GM12874 (cell line): ENCODE data around the gene ADARB2.

Experiments used
- TF ChIP-seq, protein P1 (sequence below): IDR thresholded peaks from 2 replicates; pipeline ENCODE4 v1.5.1; 2011; ENCODE audit warnings: low read depth, mild to moderate bottlenecking, control low read depth, low read length, moderate library complexity; ENCODE audit not compliant: insufficient read depth

Gene ADARB2

DNA sequence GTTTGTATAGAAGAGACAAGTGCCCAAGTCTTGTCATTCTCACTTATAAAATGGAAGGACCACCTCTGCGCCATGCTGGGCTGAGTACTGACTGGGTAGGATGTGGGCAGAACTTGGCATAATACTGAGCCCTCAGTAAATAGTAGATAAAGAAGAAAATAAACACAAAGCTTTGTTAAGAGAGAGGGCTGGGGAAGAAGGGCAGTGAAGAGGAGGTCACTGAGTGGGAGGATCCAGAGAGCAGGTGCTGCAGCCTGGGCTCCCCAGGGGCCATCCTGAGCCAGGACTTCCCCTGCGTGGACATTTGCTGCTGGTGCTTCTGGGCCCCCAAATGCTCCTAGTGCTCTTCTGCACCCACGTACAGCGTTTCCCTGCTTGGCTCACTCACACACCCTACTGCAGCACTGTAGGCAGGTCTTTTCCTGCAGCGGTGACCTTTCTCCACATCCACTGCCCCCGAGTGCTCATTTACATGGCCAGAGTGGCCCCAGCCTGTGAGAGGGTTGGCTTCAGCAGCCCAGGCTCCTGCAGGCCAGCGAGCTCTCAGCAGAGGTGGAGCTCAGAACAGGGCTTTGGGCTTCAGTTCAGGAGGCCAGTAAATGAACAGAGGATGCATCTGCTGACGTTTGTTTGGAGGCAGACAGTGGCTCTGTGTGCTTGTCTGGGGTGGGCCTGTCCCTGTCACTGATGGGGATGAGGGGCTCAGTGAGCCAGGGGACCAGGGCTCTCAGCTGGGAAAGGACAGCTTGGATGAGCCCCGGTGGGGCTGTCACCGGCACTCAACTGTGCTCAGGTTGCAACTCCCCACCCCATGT lies 164.6 kb downstream of the ADARB2 start:
- TF ChIP-seq, protein P1, sequence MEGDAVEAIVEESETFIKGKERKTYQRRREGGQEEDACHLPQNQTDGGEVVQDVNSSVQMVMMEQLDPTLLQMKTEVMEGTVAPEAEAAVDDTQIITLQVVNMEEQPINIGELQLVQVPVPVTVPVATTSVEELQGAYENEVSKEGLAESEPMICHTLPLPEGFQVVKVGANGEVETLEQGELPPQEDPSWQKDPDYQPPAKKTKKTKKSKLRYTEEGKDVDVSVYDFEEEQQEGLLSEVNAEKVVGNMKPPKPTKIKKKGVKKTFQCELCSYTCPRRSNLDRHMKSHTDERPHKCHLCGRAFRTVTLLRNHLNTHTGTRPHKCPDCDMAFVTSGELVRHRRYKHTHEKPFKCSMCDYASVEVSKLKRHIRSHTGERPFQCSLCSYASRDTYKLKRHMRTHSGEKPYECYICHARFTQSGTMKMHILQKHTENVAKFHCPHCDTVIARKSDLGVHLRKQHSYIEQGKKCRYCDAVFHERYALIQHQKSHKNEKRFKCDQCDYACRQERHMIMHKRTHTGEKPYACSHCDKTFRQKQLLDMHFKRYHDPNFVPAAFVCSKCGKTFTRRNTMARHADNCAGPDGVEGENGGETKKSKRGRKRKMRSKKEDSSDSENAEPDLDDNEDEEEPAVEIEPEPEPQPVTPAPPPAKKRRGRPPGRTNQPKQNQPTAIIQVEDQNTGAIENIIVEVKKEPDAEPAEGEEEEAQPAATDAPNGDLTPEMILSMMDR = no peak

DNA sequence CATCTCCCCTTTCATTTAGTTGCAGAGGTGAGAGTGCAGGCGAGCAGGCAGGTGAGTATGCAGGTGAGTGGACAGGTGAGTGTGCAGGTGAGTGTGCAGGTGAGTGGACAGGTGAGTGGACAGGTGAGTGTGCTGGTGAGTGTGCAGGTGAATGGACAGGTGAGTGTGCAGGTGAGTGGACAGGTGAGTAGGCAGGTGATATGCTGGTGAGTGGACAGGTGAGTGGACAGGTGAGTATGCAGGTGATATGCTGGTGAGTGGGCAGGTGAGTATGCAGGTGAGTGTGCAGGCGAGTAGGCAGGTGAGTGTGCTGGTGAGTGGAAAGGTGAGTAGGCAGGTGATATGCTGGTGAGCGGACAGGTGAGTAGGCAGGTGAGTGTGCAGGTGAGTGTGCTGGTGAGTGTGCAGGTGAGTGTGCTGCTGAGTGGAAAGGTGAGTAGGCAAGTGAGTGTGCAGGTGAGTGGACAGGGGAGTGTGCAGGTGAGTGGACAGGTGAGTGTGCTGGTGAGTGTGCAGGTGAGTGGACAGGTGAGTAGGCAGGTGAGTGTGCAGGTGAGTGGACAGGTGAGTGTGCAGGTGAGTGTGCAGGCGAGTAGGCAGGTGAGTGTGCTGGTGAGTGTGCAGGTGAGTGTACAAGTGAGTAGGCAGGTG lies 165.6 kb downstream of the ADARB2 start:
- TF ChIP-seq, protein P1 = no peak

DNA sequence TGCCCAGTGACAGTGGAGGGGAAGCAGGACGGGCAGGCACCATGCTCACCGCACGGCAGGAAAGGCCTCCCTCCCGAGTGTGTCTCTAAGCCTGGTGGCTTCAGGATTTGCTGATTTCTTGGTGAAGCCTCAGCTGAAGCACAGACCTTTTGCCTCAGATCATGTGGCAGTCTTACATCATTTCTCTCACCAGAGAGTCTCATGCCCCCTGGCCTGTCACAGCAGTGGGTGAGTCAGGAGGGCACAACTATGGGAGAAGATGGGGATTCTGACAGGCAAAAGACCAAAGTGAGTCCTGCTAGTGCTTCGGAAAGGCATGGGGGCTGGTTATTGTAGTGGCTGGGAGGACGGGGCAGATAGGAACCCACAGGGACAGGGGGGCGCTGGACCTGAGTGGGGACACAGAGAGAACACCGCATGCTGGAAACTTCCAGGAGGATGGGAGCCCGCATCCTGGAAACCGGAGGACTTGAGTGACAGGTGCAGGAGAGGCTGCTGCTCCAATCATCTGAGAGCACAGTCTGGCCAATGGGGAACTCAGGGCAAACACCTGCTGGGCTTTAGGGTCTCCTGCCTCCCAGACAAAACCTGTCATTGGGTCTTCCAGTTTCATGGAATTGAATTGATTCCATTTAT lies 166.8 kb downstream of the ADARB2 start:
- TF ChIP-seq, protein P1 = no peak

DNA sequence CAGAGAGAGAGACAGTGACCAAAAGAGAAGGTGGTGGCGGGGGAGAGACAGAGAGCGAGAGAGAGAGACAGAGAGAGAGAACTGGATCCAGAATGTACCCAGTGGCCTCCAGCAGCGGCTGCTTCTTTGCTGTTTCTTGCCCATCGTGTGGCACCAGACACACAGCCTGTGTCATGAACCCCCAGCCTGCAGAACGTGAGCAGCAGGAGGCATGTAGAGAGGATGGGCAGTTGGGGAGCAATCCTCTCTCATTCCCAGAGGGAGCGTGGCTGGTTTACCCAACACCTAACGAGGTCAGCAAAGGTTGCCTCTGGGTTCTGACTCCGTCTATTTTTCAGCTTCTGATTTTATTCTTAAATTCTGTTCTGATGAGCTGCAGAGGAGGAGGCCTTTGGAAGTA lies 168.1 kb downstream of the ADARB2 start:
- TF ChIP-seq, protein P1 = no peak

DNA sequence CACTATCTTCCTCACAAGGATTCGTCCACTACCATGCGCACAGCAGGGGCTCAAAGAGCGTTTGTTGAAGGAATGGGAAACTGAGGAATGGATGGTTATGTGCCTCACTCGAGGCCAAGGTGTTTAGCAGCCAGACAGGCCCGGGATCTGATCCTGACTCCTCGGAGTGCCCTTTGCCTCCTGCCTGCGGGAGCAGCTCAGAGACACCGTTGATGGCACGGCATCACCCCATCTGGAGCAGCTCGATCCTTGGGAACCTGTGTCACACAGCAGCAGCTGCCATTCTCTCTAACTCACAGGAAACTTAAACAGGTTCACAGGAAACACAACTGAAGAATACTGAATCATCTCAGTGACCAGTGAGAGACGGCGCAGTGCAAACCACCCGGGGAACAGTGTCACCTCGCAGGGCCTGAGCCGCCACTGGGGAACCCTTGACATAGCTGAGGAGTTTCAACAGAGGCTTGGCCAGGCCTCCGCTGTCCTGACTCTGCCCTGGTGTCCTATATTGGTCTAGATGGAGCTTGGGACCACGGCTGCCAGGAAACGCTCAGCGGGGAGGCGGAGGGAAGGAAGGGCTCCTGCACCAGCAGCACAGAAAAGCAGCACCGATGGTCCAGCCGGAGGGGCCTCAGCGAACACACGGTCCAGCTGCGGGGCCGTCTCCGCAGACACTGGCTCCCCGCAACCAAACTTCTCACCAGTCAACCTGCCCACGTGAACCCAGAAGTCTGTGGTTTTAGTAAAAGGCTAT lies 169.4 kb downstream of the ADARB2 start:
- TF ChIP-seq, protein P1 = no peak

DNA sequence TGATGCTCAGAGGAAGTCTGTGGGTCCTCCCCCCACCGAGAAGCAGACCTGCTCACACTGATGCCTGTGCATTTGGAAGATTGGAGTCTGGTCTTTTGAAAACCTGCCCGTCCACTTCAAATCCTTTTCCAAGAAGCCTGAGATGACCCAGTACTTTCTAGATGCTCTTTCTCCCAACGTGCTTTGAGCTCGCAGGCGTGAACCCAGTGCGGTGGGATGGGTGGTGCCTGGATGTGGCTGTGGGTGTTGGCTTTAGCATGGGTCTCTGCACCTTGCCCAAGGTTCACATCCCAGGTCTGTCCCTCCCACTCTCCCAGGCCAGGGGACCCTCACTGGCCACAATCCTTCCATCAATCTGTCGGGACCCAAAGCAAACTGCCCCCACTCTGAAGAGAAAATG lies 170.2 kb downstream of the ADARB2 start:
- TF ChIP-seq, protein P1 = no peak

DNA sequence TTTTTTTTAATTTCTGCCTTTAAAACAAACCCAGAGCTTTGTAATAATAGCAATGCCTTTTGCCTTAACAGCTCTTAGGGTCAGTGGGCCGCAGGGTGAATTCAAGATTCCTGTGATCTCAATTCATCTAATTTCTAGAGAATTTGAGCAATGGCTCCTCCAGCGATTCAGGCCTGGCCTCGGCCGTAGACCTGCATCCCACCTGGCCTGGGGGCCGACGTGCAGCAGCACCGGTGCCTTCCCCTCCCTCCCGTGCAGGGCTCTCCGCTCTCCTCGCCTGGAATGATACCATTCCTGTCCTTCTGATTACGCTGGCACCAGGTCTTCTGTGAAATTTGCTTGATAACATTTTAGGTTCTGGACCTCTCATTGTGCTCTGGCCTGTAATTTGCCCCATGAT lies 172.5 kb downstream of the ADARB2 start:
- TF ChIP-seq, protein P1 = no peak
